Activated CD8-positive, alpha-beta memory T cell treated with anti-CD3 and anti-CD28 coated beads, Interleukin-2, amount 50 U/mL, for 1 hour (primary cell): ENCODE results near the gene PROZ.
"Not testable (repeated sequence)": the region's sequence is repeated elsewhere in the genome, so short reads cannot be mapped to it uniquely, and the experiment has no call there.

Source experiments
- DNase-seq: peaks from one replicate; pipeline ENCODE4 v3.0.0-alpha.2; 2020; ENCODE audit errors: extremely low read depth

The PROZ gene

GRCh38 chr13:113157929-113158747, at the start of gene PROZ:
PROZ (plus strand) TSS chr13:113158648; CDS start chr13:113158661, 13 bp downstream.
- no peak for DNase-seq

DNA sequence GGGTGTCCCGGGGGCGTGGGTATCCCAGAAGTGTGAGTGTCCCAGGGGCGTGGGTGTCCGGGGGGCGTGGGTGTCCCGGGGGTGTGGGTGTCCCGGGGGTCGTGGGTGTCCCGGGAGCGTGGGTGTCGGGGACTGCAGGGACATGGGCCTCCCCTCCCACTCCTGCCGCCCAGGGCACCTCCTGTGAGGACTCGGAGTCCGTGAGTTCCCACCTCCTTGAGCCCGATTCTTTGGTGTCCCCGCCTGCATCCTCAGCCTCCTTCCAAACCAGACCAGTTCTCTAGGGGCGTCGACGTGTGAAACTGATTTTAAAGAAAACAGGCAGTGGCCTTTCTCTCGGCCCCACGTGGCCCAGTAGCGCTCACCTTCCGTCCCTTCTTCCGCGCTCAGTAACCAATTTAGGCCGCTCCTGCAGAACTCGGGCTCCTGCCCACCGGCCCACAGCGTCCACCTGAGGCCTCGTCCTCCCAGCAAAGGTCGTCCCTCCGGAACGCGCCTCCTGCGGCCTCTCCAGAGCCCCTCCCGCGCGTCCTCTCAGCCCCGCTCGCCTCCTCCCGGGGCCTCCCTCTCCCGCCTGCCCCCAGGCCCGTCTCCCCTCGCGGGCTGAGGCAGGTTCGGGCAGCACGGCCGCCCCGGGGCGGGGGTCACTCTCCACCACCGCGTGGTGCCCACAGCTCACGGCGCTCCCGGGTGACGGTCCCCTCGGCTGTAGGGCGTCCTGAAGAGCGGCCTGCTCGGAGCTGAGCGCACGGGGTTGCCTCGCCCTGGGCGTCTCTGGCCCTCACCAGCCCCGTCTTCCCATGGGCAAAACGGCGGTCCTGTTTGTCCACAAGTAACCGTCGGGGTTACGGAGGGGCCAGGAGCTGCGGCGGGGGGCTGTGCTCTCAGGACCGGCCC, 49.0 kb upstream of the PROZ start:
- no peak for DNase-seq

DNA sequence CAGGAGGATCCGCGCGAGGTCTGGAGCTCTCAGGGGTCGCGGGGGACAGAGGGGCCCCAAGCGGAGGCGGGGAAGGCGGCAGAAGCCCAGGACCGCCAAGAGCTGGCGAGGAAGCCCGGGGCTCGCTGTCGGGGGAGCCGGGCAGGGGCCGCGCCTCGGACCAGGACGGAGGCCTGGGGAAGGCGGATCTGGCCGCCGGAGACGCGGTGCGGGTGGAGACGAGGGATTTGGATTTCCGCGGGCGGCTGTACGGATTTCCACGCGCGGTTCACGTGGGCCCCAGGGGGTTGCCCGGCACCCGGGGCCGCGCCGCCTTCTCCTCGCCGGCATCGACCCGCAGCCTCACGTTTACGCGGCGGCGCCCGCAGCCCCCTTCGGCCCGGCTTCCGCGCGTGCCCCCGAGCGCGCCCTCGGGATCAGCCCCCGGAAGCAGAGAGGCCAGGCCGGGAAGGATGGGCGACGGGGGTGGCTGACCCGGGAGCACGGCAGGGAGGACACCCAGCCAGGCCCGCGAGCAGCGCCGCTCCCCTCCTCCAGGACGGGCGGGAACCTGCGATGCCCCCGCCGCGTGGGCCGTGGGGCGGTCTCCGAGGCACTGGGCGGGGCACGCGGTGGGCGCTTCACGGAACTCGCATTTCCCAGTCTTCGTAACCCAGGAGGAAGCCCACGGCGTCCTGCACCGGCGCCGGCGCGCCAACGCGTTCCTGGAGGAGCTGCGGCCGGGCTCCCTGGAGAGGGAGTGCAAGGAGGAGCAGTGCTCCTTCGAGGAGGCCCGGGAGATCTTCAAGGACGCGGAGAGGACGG, 48.2 kb upstream of the PROZ start:
- no peak for DNase-seq

DNA sequence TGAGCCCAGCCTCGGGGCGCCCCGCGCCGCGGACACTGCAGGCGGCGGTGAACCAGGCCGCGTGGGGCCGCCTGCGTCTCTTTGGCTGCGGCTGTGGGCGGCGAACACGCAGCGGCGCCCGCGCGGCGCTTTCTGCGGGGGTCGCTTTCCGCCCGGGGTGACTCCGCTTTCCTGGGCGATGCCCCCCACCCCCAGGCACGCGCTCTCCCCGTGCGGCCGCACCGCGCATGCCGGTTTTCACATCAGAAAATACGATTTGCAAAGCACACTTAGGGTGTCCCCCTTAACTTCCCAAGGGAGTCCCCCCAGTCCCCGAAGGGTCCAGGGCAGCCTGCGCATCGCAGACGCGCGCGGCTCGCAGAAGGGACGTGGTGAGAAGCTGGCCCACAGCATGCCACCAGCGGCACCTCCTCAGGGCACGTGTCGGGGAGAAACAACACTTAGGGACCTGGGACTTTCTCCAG, 47.6 kb upstream of the PROZ start:
- no peak for DNase-seq

GRCh38 chr13:113111821-113112220, 46.6 kb upstream of the PROZ start:
- not testable (repeated sequence) for DNase-seq

GRCh38 chr13:113112475-113112874, 46.0 kb upstream of the PROZ start:
- DNase-seq: not testable (repeated sequence)

- DNase-seq: no peak
These were observed 45.3 kb upstream of the PROZ start for GRCh38 chr13:113112893-113113845.

GRCh38 chr13:113113846-113114271, 44.6 kb upstream of the PROZ start:
- DNase-seq: no peak

DNA sequence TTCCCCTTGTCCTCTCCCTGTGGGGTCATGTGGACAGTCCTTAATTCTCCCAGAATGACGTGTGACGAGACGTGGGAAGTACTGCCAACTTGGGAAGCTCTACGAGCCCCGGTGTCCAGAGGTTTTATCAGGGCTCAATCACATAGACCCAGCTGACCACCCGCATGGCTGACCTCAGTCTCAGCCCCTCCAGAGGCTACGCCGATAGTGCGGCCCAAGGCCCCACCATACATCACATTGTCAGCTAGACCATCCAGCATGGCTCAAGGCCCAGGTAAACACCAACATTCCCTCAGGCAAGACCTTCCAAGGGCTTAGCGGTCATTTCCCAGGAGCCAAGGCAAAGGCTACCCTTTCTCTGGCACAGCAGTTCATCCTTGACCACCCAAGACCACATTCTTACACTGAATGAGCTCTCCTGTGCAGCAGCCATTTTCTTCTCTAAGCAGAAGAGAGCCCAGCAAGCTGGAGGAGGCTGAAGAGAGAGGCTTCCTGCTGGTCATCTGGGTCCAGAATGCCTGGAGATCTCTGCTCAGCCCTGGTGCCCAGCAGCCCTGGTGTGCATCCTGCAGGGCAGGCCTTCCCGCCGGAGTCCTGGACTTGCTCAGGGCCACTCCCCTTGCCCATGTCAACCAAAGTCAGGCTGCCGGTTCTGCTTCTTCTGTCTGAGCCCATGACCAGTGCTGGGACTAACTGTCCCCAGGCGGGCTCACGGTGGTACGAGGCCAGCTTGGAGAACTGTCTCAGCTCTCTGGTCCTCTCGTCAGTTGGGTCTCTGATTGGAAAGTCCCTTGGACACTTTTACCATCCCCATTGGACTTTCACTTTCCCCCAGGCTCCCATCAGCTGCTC, 43.7 kb upstream of the PROZ start:
- no peak for DNase-seq

DNA sequence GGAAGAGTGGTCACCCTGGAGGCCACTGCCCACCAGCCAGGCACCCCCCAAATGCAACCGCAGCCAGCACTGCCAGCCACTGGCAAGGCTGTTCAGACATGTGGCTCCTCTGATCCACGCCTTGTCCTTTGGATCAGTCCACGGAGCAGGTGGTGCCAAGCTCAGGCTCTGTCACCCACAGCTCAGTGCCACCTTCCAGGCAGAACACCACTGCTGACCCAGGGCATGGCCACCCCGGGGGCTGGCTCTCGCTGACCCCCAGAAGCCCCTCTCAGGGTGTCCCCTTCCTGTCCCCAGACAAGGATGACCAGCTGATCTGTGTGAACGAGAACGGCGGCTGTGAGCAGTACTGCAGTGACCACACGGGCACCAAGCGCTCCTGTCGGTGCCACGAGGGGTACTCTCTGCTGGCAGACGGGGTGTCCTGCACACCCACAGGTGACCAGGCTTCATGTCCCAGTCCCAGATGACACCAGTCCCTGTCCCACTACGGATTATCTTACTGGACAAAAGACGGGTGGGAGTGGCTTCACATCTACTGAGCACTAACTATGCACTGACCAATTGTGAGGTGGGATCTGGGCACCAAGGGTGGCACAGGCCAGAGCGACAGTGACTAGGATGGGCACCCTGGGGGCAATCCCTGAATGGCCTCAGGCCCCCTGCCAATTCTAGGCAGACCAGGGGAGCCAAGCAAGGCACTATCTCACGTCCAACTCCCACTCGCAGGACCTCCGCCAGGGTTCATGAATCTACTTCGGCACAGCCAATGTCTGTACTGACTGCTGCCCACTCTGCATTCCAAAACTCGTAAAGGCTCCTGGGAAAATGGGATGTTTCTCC, 42.9 kb upstream of the PROZ start:
- no peak for DNase-seq

- DNase-seq: no peak
These were observed 42.1 kb upstream of the PROZ start for GRCh38 chr13:113116206-113116800.

GRCh38 chr13:113116871-113117271, 41.6 kb upstream of the PROZ start:
- DNase-seq: no peak

- no peak for DNase-seq
These were observed 41.0 kb upstream of the PROZ start for GRCh38 chr13:113117335-113117872.

DNA sequence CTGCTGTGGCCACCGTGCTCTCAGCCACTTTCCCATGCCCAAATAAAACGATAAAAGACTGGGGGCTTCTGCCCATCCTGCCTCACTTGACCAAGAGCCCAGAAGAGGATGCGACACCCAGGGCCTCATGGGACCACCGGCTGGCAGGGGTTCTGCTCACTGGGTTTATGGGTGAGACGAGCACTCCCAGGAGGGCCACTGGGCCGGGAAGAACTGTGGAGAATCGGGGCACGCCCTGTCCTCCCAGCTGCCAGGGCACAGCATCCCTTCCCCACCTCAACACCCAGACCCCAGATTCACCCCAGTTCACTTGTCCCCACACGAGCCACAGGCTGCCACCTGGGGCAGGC, 40.6 kb upstream of the PROZ start:
- DNase-seq: no peak

- DNase-seq: no peak
These were observed 40.0 kb upstream of the PROZ start for GRCh38 chr13:113118261-113119021.

GRCh38 chr13:113119166-113119821, 39.2 kb upstream of the PROZ start:
- no peak for DNase-seq

GRCh38 chr13:113119822-113120189, 38.6 kb upstream of the PROZ start:
- DNase-seq: no peak
